LNCAP (cell line): Measurements from ENCODE around the gene STXBP1.

Source experiments
- TF ChIP-seq, protein P1 (sequence below): fragments of 450-650 bp; IDR thresholded peaks from 2 replicates; pipeline ENCODE4 v1.5.1; 2017; ENCODE audit warnings: mild to moderate bottlenecking

Gene STXBP1

DNA sequence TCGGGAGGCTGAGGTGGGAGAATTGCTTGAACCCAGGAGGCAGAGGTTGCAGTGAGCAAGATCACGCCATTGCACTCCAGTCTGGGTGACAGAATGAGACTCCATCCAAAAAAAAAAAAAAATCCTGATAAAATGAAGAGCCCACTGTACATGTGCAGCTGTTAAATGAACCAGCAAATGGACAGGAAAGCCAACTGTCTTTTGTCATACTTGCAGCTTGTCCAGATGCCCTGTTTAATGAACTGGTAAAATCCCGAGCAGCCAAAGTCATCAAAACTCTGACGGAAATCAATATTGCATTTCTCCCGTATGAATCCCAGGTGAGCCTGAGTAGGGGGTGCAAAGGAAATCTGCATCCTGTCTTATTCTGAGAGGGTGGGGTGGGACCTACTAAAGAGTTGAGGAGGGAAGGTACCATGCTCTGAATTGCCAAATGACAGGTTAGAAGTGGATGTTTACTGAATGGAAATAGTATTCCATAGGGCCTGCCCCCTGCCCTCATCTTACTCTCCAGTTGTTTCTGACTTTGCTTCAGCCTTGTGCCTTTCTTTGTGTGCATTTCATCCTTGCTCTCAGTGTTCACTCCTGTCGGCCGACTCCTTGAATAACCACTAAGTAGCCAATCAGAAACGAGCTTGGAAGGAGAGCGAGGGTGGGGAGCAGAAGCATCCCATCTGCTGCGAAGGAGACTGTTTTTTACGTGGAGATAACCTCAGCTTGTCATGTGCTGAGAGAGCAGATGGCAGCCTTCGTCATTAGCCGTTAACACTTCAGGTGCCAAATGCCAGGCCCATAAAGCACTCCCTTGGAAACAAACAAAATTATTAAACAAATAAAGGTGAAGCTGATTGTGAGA lies 49.0 kb downstream of the STXBP1 start:
- TF ChIP-seq, protein P1, sequence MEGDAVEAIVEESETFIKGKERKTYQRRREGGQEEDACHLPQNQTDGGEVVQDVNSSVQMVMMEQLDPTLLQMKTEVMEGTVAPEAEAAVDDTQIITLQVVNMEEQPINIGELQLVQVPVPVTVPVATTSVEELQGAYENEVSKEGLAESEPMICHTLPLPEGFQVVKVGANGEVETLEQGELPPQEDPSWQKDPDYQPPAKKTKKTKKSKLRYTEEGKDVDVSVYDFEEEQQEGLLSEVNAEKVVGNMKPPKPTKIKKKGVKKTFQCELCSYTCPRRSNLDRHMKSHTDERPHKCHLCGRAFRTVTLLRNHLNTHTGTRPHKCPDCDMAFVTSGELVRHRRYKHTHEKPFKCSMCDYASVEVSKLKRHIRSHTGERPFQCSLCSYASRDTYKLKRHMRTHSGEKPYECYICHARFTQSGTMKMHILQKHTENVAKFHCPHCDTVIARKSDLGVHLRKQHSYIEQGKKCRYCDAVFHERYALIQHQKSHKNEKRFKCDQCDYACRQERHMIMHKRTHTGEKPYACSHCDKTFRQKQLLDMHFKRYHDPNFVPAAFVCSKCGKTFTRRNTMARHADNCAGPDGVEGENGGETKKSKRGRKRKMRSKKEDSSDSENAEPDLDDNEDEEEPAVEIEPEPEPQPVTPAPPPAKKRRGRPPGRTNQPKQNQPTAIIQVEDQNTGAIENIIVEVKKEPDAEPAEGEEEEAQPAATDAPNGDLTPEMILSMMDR: no peak

DNA sequence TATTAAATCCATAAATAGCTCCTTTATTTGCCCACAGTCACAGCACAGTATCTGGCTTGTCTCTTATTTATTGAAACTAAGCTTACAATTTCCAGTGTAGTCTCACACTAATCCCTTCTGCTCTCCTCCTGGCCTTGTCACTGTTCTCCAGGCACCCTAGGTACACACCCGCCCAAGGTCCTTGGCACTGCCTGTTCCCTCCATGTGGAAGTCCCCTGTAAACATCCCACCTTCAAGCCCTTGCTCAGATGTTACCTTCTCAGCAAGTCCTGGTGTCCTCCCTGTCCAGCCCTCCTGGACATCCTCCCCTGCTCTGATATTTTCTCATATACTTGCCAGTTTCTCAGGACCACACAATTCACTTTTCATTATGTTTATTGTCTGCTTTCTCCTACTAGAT lies 50.5 kb downstream of the STXBP1 start:
- TF ChIP-seq, protein P1: no peak

DNA sequence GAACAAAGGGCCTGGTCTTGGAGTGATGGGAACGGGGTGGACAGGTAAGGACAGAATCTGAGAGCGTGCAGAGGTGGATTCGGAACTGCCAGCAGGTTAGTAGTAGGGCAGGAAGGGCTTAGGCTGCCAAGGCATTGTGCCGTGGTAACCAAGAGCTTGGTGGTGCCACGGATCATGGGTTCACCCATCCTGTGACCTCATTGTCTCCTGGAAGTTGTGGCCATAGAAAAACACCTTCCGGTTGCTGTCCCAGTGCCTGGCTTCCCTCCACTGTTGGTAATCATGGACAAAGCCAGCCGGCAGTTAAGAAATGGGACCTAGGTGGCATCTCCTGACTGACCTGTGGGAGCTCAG lies 52.2 kb downstream of the STXBP1 start:
- TF ChIP-seq, protein P1: no peak

DNA sequence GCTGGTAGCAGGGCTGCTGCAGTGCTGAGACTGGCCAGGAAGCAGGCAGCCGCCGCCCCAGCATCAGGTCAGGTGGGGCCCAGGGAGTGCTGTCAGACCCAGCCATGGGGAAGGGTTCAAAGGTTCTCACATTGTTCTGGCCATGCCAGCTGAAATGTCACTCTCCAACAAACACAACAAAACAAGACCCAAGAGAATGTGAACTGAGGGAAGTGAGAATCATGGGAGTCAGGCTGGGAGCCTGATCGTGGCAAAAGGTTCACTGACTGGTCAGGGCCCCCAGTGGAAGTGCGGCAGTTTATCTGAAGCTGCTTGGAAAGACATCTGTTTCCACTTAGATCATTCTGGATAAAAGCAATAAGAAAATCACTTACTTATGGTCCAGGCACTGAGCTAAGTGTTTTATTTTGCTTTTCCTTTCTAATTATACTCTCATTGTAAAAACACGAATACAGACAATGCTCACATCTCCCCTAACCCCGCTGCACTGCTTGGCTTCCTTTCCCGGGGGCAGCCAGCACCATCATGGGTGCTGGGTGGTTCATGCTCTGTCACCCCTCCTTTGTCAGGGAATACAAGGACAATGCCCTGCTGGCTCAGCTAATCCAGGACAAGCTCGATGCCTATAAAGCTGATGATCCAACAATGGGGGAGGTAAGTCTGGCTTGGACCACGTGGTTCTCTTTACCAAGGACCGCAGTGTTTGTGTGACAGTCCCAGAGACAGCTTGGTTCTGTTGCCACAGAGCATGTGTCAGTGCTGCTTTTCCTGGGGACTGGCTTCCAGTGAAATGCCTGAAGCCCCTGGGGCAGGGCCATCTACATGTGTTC lies 52.8 kb downstream of the STXBP1 start:
- TF ChIP-seq, protein P1: no peak

DNA sequence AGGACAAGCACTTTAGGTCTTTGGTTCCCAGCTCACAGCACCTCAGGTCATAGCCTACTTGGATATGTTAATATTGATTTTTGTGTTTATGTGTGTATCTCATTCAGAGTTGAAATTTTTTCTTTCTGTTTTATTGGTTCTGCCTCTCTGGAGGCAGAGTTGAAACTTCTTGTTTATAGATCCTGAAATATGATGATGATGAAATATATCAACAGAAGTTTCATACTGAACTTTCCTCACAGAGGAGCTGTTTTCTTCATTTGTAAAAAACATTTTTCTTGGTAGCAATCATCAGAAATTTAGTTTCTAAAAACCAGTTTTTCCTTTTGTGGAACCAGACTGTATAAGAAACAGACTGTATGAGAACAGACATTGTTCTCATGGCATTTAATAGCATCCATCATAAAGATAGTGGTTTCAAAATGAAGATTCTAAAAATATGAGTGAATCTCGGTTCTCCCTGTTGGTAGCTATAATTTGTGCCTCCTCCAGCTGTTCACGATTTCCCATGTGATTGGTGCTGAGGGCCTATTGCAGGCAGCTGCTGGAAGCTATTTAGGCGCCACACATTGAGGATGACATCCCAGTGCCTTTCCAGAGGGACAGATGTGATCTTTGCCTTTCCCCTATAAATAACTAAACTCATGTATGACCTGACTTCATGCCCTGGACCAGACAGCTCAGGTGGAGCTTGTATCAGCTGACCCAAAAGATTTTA lies 55.2 kb downstream of the STXBP1 start:
- TF ChIP-seq, protein P1: no peak

DNA sequence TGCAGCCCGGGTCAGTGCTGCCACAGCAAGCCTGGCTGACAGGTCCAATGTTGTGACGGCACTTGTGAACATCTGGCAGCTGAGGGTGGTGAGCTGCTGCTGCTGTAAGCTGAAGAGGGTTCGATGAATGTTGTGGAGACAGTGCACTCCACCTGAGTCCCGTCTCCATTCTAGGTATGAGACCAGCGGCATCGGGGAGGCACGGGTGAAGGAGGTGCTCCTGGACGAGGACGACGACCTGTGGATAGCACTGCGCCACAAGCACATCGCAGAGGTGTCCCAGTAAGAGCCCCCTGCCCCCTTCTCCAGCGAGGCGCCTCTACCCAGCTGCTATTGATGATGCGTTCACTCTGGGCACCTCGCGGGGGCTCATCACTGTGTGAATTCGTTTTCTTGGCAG lies 55.8 kb downstream of the STXBP1 start:
- TF ChIP-seq, protein P1: no peak

DNA sequence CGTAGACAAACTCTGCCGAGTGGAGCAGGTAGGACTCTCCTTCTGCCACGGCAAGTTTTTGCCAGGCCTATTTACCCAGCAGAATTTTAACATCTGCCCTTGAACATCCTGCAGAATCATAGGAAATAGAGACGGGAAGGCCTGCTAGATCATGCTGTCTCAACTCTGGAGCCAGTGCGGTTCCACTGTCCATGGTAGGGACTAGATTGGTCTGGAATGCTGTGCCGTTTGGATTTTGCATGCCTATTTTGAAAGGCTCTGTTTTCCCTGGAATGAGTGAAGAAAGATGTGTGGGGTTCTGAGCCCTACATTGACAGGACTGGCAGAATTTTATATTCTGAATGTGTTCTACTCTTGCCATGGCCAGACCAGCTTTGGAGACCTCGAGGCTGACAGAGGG lies 61.2 kb downstream of the STXBP1 start:
- TF ChIP-seq, protein P1: no peak
